Natural killer cell (primary cell): ENCODE data around the gene ADAMTS14. TPM values are rescaled to one million over a fixed set of nuclear protein-coding genes. Genes with fewer than 3 reads are reported as not detected.

ENCODE experiments used
- ATAC-seq, 3 donors: fragments of 150-1000 bp in 2 of 3; fragments of 200-7000 bp in 1 of 3; cut with Tn5 transposase; 1 replicate in 1 of 3; 2 replicates in 2 of 3; pipeline ENCODE4 v1.10.0; 2021; ENCODE audit warnings: mild to moderate bottlenecking in 2 of 3, moderate library complexity in 2 of 3
- DNase-seq, 2 donors: peaks; one replicate each; pipeline versions ENCODE4 v3.0.0 to v3.0.0-alpha.2; 2013 to 2021; ENCODE audit warnings: mixed read lengths in 1 of 2
- H3K27ac ChIP-seq: one replicate; pipeline ENCODE4 v1.5.1; 2013; ENCODE audit warnings: mild to moderate bottlenecking, low read length
- H3K27me3 ChIP-seq: one replicate; pipeline ENCODE4 v1.6.1; 2013; ENCODE audit warnings: low read length; ENCODE audit not compliant: control insufficient read depth, insufficient read depth
- H3K36me3 ChIP-seq: one replicate; pipeline ENCODE4 v1.6.1; 2013; ENCODE audit warnings: low read length; ENCODE audit not compliant: control insufficient read depth, insufficient read depth
- H3K4me1 ChIP-seq: one replicate; pipeline ENCODE4 v1.6.1; 2013; ENCODE audit warnings: low read length; ENCODE audit not compliant: control insufficient read depth, insufficient read depth
- H3K4me3 ChIP-seq: one replicate; pipeline ENCODE4 v1.5.1; 2013; ENCODE audit warnings: low read length
- H3K9me3 ChIP-seq: one replicate; pipeline ENCODE4 v1.6.1; 2013; ENCODE audit warnings: low read length; ENCODE audit not compliant: control insufficient read depth, insufficient read depth
- H3K27ac Mint-ChIP-seq, 2 donors: one replicate each; pipeline ENCODE4 v1.8.0; 2022; ENCODE audit warnings: mild to moderate bottlenecking in 2 of 2, mixed read lengths in 2 of 2, moderate library complexity in 1 of 2
- H3K27me3 Mint-ChIP-seq, 2 donors: one replicate each; pipeline ENCODE4 v1.8.0; 2022; ENCODE audit warnings: low read depth in 2 of 2, mixed read lengths in 2 of 2
- H3K36me3 Mint-ChIP-seq: one replicate; pipeline ENCODE4 v1.8.0; 2022; ENCODE audit warnings: mixed read lengths
- H3K4me1 Mint-ChIP-seq, 2 donors: one replicate each; pipeline ENCODE4 v1.8.0; 2022; ENCODE audit warnings: mixed read lengths in 2 of 2
- H3K4me3 Mint-ChIP-seq: one replicate; pipeline ENCODE4 v1.8.0; 2022; ENCODE audit warnings: mild to moderate bottlenecking, moderate library complexity, mixed read lengths
- H3K9me3 Mint-ChIP-seq, 2 donors: one replicate each; pipeline ENCODE4 v1.8.0; 2022; ENCODE audit warnings: mixed read lengths in 2 of 2
- CTCF ChIP-seq: fragments of 200-600 bp; IDR thresholded peaks from one replicate; pipeline ENCODE4 v1.8.0; 2022; ENCODE audit warnings: antibody characterized with exemption
- WGBS: methylation state at CpG from one replicate; pipeline ENCODE4 v1.1.7; 2013; ENCODE audit warnings: missing lambda C conversion rate; ENCODE audit not compliant: insufficient coverage; 5-methylcytosine and 5-hydroxymethylcytosine counted together
- intact Hi-C: fragments of 100-400 bp; cut with micrococcal nuclease; formaldehyde crosslinking; loops from one replicate; pipeline ENCODE4 v1.14.2; 2022
- total RNA-seq, 4 donors: library from RNA; stranded (reverse); fragments of 120-200 nt in 1 of 4; gene quantifications; one replicate each; pipeline versions ENCODE4 v1.2.3 to v1.2.4, GENCODE V29; 2013 to 2022

The ADAMTS14 gene, protein sequence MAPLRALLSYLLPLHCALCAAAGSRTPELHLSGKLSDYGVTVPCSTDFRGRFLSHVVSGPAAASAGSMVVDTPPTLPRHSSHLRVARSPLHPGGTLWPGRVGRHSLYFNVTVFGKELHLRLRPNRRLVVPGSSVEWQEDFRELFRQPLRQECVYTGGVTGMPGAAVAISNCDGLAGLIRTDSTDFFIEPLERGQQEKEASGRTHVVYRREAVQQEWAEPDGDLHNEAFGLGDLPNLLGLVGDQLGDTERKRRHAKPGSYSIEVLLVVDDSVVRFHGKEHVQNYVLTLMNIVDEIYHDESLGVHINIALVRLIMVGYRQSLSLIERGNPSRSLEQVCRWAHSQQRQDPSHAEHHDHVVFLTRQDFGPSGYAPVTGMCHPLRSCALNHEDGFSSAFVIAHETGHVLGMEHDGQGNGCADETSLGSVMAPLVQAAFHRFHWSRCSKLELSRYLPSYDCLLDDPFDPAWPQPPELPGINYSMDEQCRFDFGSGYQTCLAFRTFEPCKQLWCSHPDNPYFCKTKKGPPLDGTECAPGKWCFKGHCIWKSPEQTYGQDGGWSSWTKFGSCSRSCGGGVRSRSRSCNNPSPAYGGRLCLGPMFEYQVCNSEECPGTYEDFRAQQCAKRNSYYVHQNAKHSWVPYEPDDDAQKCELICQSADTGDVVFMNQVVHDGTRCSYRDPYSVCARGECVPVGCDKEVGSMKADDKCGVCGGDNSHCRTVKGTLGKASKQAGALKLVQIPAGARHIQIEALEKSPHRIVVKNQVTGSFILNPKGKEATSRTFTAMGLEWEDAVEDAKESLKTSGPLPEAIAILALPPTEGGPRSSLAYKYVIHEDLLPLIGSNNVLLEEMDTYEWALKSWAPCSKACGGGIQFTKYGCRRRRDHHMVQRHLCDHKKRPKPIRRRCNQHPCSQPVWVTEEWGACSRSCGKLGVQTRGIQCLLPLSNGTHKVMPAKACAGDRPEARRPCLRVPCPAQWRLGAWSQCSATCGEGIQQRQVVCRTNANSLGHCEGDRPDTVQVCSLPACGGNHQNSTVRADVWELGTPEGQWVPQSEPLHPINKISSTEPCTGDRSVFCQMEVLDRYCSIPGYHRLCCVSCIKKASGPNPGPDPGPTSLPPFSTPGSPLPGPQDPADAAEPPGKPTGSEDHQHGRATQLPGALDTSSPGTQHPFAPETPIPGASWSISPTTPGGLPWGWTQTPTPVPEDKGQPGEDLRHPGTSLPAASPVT
- total RNA-seq, result 1 to 10 TPM in 2 of 3 donors, under 1 TPM in 1; 0.70 to 1.5 (median 1.1) TPM
- 0.25 TPM for total RNA-seq (2013)

- intact Hi-C loops, result loop anchor here (5.0 kb wide), 1 partner anchor 115 kb away; no protein-coding TSS in a partner anchor
- H3K4me3 ChIP-seq, result peak within 1 kb of the TSS; percentile 22
- no peak for TF ChIP-seq CTCF
- no peaks in the 10 kb centered on the region for H3K27me3 ChIP-seq
- no peaks in the 10 kb centered on the region for H3K9me3 Mint-ChIP-seq
- WGBS, result 2% methylated on average over 100 of the region's 100 CpGs
- ATAC-seq (peak; percentile 40 to 78 (median 74)), DNase-seq (peak; percentile 28 to 38)
- H3K27ac Mint-ChIP-seq, result no peak within 1 kb of the TSS
- H3K36me3 Mint-ChIP-seq, result no peaks in the 10 kb centered on the region
- H3K4me1 Mint-ChIP-seq, result peaks cover 22 to 25% of the 10 kb centered on the region in 2 donors
- H3K9me3 ChIP-seq, result no peaks in the 10 kb centered on the region
- peaks cover 6 to 8% of the 10 kb centered on the region in 2 donors for H3K27me3 Mint-ChIP-seq
- H3K4me3 Mint-ChIP-seq, result peak within 1 kb of the TSS; percentile 86
- no peak within 1 kb of the TSS for H3K27ac ChIP-seq
- peaks cover 13% of the 10 kb centered on the region for H3K4me1 ChIP-seq
- no peaks in the 10 kb centered on the region for H3K36me3 ChIP-seq
Observed at GRCh38 chr10:70672165-70673042, at the start of gene ADAMTS14. TSS of gene ADAMTS14 (plus strand) at chr10:70672506. CDS start at chr10:70672803, 297 bp downstream.

DNA sequence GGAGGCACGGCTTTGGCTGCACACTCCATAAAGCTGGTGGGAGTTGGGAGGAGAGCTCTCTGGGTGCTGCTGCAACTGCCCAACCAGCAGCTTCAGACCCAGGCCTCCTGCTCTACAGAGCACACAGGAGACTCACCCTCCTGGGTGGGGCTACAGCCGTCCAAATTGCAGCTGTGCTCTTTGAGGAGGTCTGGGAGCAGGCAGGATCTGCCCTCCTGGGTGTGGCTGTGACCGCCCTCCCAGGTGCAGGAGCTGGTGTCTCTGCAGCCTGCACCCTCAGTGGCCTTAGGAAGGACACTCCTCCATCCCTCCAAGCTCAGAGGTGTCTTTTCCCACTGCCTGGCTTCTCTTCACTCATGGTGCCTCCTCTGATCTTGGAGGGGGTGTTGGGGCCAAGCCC lies 49.8 kb upstream of the ADAMTS14 start:
- Mint-ChIP-seq H3K4me3 (no peak overlapping the region), H3K27ac (no peak overlapping the region), H3K4me1 (peaks cover 34 to 40% of the 10 kb centered on the region in 2 donors), H3K36me3 (no peaks in the 10 kb centered on the region), H3K9me3 (no peaks in the 10 kb centered on the region), H3K27me3 (no peaks in the 10 kb centered on the region)
- Histone ChIP-seq H3K36me3 (no peaks in the 10 kb centered on the region), H3K4me1 (peaks cover 14% of the 10 kb centered on the region), H3K27me3 (no peaks in the 10 kb centered on the region), H3K4me3 (no peak overlapping the region), H3K9me3 (no peaks in the 10 kb centered on the region), H3K27ac (no peak overlapping the region)
- intact Hi-C loops, result no loop called here
- DNase-seq (no peak), ATAC-seq (no peak)
- 86% methylated on average over 3 of the region's 3 CpGs for WGBS
- no peak for TF ChIP-seq CTCF

- Mint-ChIP-seq H3K4me1 (peaks cover 27 to 34% of the 10 kb centered on the region in 2 donors), H3K9me3 (no peaks in the 10 kb centered on the region), H3K27me3 (no peaks in the 10 kb centered on the region), H3K4me3 (no peak overlapping the region), H3K27ac (no peak overlapping the region), H3K36me3 (no peaks in the 10 kb centered on the region)
- intact Hi-C loops, result no loop called here
- Histone ChIP-seq H3K36me3 (no peaks in the 10 kb centered on the region), H3K27me3 (no peaks in the 10 kb centered on the region), H3K27ac (no peak overlapping the region), H3K4me1 (peaks cover 8% of the 10 kb centered on the region), H3K9me3 (no peaks in the 10 kb centered on the region), H3K4me3 (no peak overlapping the region)
- no peak for TF ChIP-seq CTCF
- WGBS, result 96% methylated on average over 3 of the region's 3 CpGs
- DNase-seq, result no peak
- no peak for ATAC-seq
Observed at GRCh38 chr10:70622981-70623844, 49.1 kb upstream of the ADAMTS14 start.
